ENCODE data around the gene ZIC2. TPM values are rescaled to one million over a fixed set of nuclear protein-coding genes. Genes with fewer than 3 reads are reported as not detected.

The ZIC2 gene
- total RNA-seq, 4 donors from 2014 or later: not detected

DNA sequence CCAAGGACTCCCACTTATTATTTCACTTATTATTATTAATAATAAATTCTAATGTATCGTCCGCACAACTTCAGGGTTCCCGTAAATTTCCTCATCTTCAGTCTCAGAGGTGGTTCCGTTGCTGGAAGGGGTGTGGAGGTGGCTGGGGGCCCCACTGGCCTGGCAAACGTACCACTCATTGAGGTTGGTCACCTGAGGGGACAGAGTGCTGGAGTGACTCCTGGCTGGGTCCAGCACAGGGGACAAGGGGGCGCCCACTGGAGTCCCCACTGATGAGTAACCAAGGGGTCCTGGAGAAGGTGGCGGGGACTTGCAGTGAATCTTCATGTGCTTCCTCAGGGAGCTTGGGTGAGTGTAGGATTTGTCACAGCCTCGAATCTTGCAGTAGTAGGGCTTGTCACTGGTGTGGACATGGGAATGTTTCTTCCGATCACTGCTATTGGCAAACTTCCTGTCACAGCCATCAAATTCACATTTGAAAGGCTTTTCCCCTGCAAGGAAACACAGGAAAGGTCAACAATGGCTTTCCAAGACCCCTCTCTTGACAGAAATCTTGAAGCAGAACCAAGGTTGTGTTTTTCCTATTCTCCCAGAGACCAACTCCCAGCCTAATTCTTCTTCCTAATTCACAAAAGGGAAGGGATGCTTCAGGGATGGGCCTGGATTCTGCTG, 16.1 kb upstream of the ZIC2 start:
- H3K27me3 ChIP-seq: peaks cover 8 to 97% of the 10 kb centered on the region in 2 donors
- no peak overlapping the region for H3K27ac ChIP-seq
- H3K9me3 ChIP-seq: no peaks in the 10 kb centered on the region
- no peak for DNase-seq (ENCODE audit: low spot score in 2 of 2)
- TF ChIP-seq, protein P1, sequence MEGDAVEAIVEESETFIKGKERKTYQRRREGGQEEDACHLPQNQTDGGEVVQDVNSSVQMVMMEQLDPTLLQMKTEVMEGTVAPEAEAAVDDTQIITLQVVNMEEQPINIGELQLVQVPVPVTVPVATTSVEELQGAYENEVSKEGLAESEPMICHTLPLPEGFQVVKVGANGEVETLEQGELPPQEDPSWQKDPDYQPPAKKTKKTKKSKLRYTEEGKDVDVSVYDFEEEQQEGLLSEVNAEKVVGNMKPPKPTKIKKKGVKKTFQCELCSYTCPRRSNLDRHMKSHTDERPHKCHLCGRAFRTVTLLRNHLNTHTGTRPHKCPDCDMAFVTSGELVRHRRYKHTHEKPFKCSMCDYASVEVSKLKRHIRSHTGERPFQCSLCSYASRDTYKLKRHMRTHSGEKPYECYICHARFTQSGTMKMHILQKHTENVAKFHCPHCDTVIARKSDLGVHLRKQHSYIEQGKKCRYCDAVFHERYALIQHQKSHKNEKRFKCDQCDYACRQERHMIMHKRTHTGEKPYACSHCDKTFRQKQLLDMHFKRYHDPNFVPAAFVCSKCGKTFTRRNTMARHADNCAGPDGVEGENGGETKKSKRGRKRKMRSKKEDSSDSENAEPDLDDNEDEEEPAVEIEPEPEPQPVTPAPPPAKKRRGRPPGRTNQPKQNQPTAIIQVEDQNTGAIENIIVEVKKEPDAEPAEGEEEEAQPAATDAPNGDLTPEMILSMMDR (IDR thresholded peaks at IDR 0.05): no peak
- no peak for TF ChIP-seq POLR2A (IDR thresholded peaks at IDR 0.05)
- TF ChIP-seq EP300 (IDR thresholded peaks at IDR 0.05): no peak
- 67 to 74% methylated on average over 9 of the region's 9 CpGs for WGBS, 2 donors
- H3K36me3 ChIP-seq: no peaks in the 10 kb centered on the region
- no peak overlapping the region for H3K4me3 ChIP-seq
- peaks cover 0 to 29% (median 16%) of the 10 kb centered on the region in 4 donors for H3K4me1 ChIP-seq

DNA sequence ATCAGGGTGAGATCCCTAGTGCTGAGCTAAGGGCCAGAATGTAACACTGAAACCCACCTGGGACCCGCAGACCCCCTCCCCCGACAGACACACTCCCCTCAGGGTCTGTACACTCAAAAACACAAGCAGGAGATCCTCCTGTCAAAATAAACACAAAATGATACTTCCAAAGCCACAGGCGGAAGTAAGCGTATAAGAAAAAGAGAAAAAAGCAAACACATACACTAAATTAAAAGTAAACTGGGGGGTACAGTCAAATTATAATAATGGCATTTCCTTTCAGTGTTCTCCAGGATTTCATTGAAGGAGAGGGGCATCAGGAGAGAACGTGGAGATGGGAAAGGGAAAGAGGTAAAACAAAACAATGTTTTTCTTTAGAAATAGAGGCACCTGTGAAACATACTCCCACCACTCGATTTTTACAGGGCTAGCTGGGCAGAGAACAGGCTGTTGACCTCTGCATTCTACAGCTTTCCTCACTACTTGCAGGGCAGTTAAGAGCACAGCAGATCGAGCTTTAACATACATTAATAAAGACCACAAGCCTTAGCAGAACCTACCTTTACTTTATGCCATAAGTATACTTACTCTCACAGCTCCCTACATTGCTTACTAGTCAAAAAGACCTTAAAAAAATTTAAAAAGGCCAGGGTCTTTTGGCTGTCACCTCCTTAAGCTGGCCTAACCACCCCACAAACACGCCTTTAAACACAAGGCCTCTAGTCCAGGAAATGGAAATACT, 15.3 kb upstream of the ZIC2 start:
- 62 to 76% methylated on average over 8 of the region's 8 CpGs for WGBS, 2 donors
- H3K27me3 ChIP-seq: peaks cover 3 to 95% of the 10 kb centered on the region in 2 donors
- H3K27ac ChIP-seq: no peak overlapping the region
- H3K4me3 ChIP-seq: no peak overlapping the region
- DNase-seq (ENCODE audit: low spot score in 2 of 2): no peak
- TF ChIP-seq POLR2A (IDR thresholded peaks at IDR 0.05) (no peak), EP300 (IDR thresholded peaks at IDR 0.05) (no peak)
- TF ChIP-seq, protein P1 (IDR thresholded peaks at IDR 0.05): no peak
- peaks cover 0 to 30% (median 19%) of the 10 kb centered on the region in 4 donors for H3K4me1 ChIP-seq
- H3K9me3 ChIP-seq: no peaks in the 10 kb centered on the region
- H3K36me3 ChIP-seq: no peaks in the 10 kb centered on the region

DNA sequence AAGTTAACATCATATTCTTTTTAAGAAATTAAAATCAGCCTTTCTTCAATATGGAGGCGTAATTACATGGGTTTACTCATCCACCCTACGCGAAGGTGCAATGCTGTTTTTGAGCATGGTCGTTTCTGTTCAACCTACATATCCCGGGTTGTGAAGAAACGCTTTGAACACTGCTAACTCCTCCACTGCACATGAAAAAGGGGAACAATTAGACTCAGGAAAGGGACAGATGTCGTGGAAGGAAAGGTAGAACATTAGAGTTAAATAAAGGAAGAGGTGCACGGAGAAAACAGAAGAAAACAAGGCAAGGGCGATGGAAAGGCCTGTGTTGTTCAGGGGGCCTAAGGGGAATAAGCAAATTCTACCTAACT, 14.1 kb upstream of the ZIC2 start:
- Histone ChIP-seq H3K4me3 (no peak overlapping the region), H3K9me3 (no peaks in the 10 kb centered on the region), H3K27me3 (peaks cover 10 to 95% of the 10 kb centered on the region in 2 donors), H3K36me3 (no peaks in the 10 kb centered on the region), H3K27ac (no peak overlapping the region), H3K4me1 (peaks cover 0 to 39% (median 23%) of the 10 kb centered on the region in 4 donors)
- no peak for DNase-seq (ENCODE audit: low spot score in 2 of 2)
- WGBS, 2 donors: 58 to 68% methylated on average over 9 of the region's 9 CpGs
- TF ChIP-seq POLR2A (IDR thresholded peaks at IDR 0.05) (no peak), EP300 (IDR thresholded peaks at IDR 0.05) (no peak)
- TF ChIP-seq, protein P1 (IDR thresholded peaks at IDR 0.05): no peak

DNA sequence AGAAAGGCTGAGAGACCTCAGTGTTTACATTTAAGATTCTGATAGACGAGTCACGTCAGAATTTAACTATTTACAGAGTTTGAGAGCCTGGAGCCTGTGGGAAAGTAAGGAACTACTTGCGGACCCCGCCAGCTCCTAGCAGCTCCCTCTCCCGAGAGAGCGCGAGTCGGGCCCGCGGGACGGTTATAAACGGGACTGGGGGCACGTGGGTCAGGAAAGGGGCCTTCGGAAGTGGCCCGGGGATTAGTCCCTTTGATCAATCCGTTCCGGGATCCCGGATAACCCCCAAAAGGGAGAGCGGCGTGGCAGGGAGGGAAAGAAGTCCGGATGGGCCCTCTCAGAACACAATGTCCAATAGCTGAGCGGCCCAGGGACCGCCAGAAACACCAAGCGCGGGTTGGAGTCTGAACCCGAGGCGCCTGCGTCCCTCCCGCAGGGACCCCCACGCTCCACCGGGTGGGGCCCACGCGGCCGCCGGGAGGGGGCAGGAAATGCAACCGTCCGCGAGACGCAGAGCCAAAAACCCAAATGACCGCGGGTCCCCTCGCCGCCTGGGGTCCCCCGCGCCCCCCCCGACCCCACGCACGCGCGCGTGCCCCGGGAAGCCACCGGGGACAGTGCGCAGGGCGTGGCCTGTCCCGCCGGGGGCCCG, 13.6 kb upstream of the ZIC2 start:
- H3K27me3 ChIP-seq: peaks cover 10 to 95% of the 10 kb centered on the region in 2 donors
- H3K4me3 ChIP-seq: peak overlapping the region in 3 of 4 donors; percentile 17 to 42 (median 21)
- H3K4me1 ChIP-seq: peaks cover 0 to 39% (median 23%) of the 10 kb centered on the region in 4 donors
- no peak overlapping the region for H3K27ac ChIP-seq
- no peaks in the 10 kb centered on the region for H3K9me3 ChIP-seq
- no peak for DNase-seq (ENCODE audit: low spot score in 2 of 2)
- 10 to 17% methylated on average over 22 to 52 of the region's 58 CpGs for WGBS, 2 donors
- TF ChIP-seq, protein P1 (IDR thresholded peaks at IDR 0.05): no peak
- TF ChIP-seq EP300 (IDR thresholded peaks at IDR 0.05): no peak
- TF ChIP-seq POLR2A (IDR thresholded peaks at IDR 0.05): no peak
- H3K36me3 ChIP-seq: no peaks in the 10 kb centered on the region
